DMS53 treated with DMSO at 0.1 percent for 48 hours (cell line): ENCODE data around the gene FBXW7.
"Not testable (repeated sequence)": the region's sequence is repeated elsewhere in the genome, so short reads cannot be mapped to it uniquely, and the experiment has no call there.

ENCODE experiments used
- DNase-seq: peaks from one replicate; lab custom pipeline; 2025; ENCODE audit not compliant: unreplicated experiment; lab: John Stamatoyannopoulos, UW

Gene FBXW7

GRCh38 chr4:152550687-152551086, 14.8 kb upstream of the FBXW7 start:
- DNase-seq = not testable (repeated sequence)

- DNase-seq = no peak
Observed at GRCh38 chr4:152545088-152545487, 9.2 kb upstream of the FBXW7 start.

GRCh38 chr4:152544533-152544932, 8.6 kb upstream of the FBXW7 start:
- DNase-seq = not testable (repeated sequence)

- no peak for DNase-seq
Observed at GRCh38 chr4:152540941-152541340, 5.0 kb upstream of the FBXW7 start.

- DNase-seq = no peak
Observed at GRCh38 chr4:152540293-152540674, 4.4 kb upstream of the FBXW7 start.

- DNase-seq = no peak
Observed at GRCh38 chr4:152539556-152540292, 3.8 kb upstream of the FBXW7 start.

- no peak for DNase-seq
Observed at GRCh38 chr4:152537881-152538280, 2.0 kb upstream of the FBXW7 start.

GRCh38 chr4:152536545-152537182, 772 bp upstream of the FBXW7 start:
- peak; percentile 21 for DNase-seq

- DNase-seq = no peak
Observed at GRCh38 chr4:152535360-152535902, 461 bp downstream of the FBXW7 start.

- peak; percentile 5 for DNase-seq
Observed at GRCh38 chr4:152534541-152535359, 1.1 kb downstream of the FBXW7 start.

GRCh38 chr4:152531479-152531878, 4.4 kb downstream of the FBXW7 start:
- no peak for DNase-seq

- no peak for DNase-seq
Observed at GRCh38 chr4:152530600-152530999, 5.3 kb downstream of the FBXW7 start.

GRCh38 chr4:152529880-152530279, 6.0 kb downstream of the FBXW7 start:
- no peak for DNase-seq

GRCh38 chr4:152528060-152528459, 7.8 kb downstream of the FBXW7 start:
- DNase-seq = no peak

GRCh38 chr4:152525878-152526277, 10.0 kb downstream of the FBXW7 start:
- DNase-seq = no peak

- DNase-seq = no peak
Observed at GRCh38 chr4:152524427-152524826, 11.5 kb downstream of the FBXW7 start.

- no peak for DNase-seq
Observed at GRCh38 chr4:152523731-152524130, 12.2 kb downstream of the FBXW7 start.

- no peak for DNase-seq
Observed at GRCh38 chr4:152522754-152523153, 13.1 kb downstream of the FBXW7 start.

- DNase-seq = no peak
Observed at GRCh38 chr4:152522245-152522644, 13.6 kb downstream of the FBXW7 start.

GRCh38 chr4:152516156-152516555, 19.7 kb downstream of the FBXW7 start:
- no peak for DNase-seq

- no peak for DNase-seq
Observed at GRCh38 chr4:152515678-152516077, 20.2 kb downstream of the FBXW7 start.

GRCh38 chr4:152514356-152514755, 21.5 kb downstream of the FBXW7 start:
- no peak for DNase-seq
